IPS DF 6.9 (cell line): ENCODE measurements around the gene LRRC1.

ENCODE experiments used
- DNase-seq: peaks from one replicate; pipeline ENCODE4 v3.0.0-alpha.2; 2013; ENCODE audit warnings: low read depth, low spot score
- H3K27ac ChIP-seq: one replicate; pipeline ENCODE4 v1.5.1; 2013; ENCODE audit warnings: low read length, control low read depth
- H3K27me3 ChIP-seq: 2 replicates; pipeline ENCODE4 v1.6.1; 2013; ENCODE audit warnings: mild to moderate bottlenecking, low read length; ENCODE audit not compliant: control insufficient read depth, insufficient read depth
- H3K36me3 ChIP-seq: 2 replicates; pipeline ENCODE4 v1.6.1; 2013; ENCODE audit warnings: low read length; ENCODE audit not compliant: control insufficient read depth, insufficient read depth
- H3K4me1 ChIP-seq: 2 replicates; pipeline ENCODE4 v1.6.1; 2013; ENCODE audit warnings: low read length; ENCODE audit not compliant: control insufficient read depth, insufficient read depth
- H3K4me3 ChIP-seq: 2 replicates; pipeline ENCODE4 v1.5.1; 2013; ENCODE audit warnings: mild to moderate bottlenecking, low read length
- H3K9me3 ChIP-seq: 2 replicates; pipeline ENCODE4 v1.6.1; 2013; ENCODE audit warnings: low read length, inconsistent platforms; ENCODE audit not compliant: control insufficient read depth, insufficient read depth
- whole genome bisulfite sequencing: extraction: QIAGEN DNeasy Blood & Tissue Kit; methylation state at CpG from one replicate; pipeline ENCODE4 v1.1.7; 2013; ENCODE audit warnings: mixed read lengths, missing lambda C conversion rate; ENCODE audit not compliant: insufficient read length, insufficient coverage; 5-methylcytosine and 5-hydroxymethylcytosine counted together

LRRC1 gene

GRCh38 chr6:53858913-53859312 is 64.1 kb downstream of the LRRC1 start:
- no peak overlapping the region for H3K27ac ChIP-seq
- DNase-seq = no peak
- no peak overlapping the region for H3K4me3 ChIP-seq
- no peaks in the 10 kb centered on the region for H3K36me3 ChIP-seq
- WGBS = no CpG with 5 or more reads among the region's 3 CpGs
- H3K4me1 ChIP-seq = peaks cover 2% of the 10 kb centered on the region
- H3K27me3 ChIP-seq = no peaks in the 10 kb centered on the region
- no peaks in the 10 kb centered on the region; the same call in 1 of the 2 replicates for H3K9me3 ChIP-seq

GRCh38 chr6:53860511-53860910 is 65.7 kb downstream of the LRRC1 start:
- DNase-seq = no peak

DNA sequence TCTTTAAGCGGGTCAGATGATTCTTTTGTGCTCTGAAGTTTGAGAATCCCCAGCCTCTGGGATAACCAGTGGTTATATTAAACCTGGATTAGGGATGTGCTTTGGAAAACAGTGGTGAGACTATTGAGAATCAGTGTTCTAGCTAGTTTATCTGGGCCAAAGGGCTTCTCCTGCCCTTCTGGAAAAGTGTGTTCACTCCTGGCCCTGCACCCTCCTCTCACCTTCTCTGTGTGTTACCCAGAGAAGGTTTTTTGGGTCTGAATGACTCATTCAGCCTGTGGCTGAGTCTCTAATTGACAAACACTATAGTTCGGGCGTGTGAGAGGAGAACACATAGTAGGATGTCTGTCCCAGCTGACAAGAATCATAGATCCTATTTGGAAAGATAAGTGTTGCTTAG is 66.7 kb downstream of the LRRC1 start:
- Histone ChIP-seq H3K27ac (no peak overlapping the region), H3K9me3 (no peaks in the 10 kb centered on the region; the same call in 1 of the 2 replicates), H3K4me3 (no peak overlapping the region), H3K27me3 (no peaks in the 10 kb centered on the region), H3K4me1 (peaks cover 2% of the 10 kb centered on the region), H3K36me3 (no peaks in the 10 kb centered on the region)
- DNase-seq = no peak
- no CpG with 5 or more reads among the region's 3 CpGs for WGBS

More at GRCh38 chr6:53860511-53860910, 65.7 kb downstream of the LRRC1 start:
- Histone ChIP-seq H3K9me3 (no peaks in the 10 kb centered on the region; the same call in 1 of the 2 replicates), H3K4me3 (no peak overlapping the region), H3K27ac (no peak overlapping the region), H3K27me3 (no peaks in the 10 kb centered on the region), H3K36me3 (no peaks in the 10 kb centered on the region), H3K4me1 (peaks cover 2% of the 10 kb centered on the region)
- 100% methylated on average over 1 of the region's 2 CpGs for WGBS

DNA sequence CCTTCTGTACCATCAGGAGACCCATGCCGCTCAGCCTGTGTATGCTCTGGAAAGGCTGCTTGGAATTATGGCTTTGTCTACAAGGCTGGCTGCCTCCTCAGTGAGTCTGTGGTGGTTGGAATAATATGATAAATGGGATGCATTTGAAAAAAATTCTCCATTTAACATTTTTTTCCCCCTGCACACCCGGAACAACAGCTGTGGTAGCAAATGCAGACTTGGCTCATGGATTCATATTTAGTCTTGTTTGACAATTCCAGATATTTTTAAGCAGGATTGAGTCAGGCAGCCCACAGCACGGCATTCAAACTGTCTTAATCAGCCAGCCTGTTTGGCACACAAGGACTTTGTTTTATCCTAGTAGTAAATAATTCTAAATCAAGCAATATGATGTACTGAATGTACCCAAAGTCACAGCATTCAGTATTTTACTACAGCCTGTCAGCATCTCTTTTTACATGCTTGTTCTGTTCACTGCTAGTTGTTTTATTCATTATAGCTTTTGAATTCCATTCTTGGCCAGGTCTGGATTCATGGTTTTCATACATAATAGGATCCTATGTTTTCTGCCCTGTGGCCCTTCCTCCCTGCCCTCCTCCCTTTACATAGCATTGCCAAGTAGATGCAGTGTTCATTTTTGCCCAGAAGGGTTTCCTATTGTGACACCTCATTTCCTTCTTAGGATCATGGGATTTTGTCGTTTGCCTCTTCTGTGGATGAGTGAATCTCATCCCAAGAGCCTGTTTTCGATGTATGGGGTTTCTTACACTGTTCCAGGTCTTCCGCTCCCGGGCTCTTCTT is 68.1 kb downstream of the LRRC1 start:
- Histone ChIP-seq H3K9me3 (no peaks in the 10 kb centered on the region), H3K27ac (no peak overlapping the region), H3K4me1 (no peaks in the 10 kb centered on the region), H3K36me3 (no peaks in the 10 kb centered on the region), H3K4me3 (no peak overlapping the region), H3K27me3 (no peaks in the 10 kb centered on the region)
- no peak for DNase-seq
- no CpG with 5 or more reads among the region's 7 CpGs for WGBS

- H3K27me3 ChIP-seq = no peaks in the 10 kb centered on the region
- H3K27ac ChIP-seq = no peak overlapping the region
- H3K4me1 ChIP-seq = no peaks in the 10 kb centered on the region
- no CpG with 5 or more reads among the region's 5 CpGs for WGBS
- no peaks in the 10 kb centered on the region for H3K36me3 ChIP-seq
- no peak overlapping the region for H3K4me3 ChIP-seq
- no peak for DNase-seq
- H3K9me3 ChIP-seq = no peaks in the 10 kb centered on the region
Observed at GRCh38 chr6:53864781-53865180, 70.0 kb downstream of the LRRC1 start.

DNA sequence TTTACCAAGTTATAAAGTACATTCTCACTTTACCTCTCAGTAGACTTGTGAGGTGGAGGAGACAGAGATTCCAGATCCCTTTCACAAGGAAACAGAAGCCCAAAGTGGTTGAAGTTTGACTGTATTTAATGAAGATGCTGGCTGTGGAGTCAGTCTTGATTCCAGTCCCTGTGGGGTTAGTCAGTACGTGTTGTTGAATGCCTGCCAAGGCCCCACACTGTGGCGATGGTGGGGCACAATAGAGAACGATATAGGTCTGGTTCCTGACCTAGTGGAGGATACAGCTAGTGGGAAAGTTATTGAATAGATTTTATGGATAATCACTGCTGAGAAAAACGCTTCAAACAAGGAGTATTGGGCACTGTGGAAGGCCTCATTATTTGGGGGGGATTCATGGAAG is 71.4 kb downstream of the LRRC1 start:
- no CpG with 5 or more reads among the region's 4 CpGs for WGBS
- H3K4me1 ChIP-seq = no peaks in the 10 kb centered on the region
- H3K4me3 ChIP-seq = no peak overlapping the region
- no peaks in the 10 kb centered on the region for H3K27me3 ChIP-seq
- H3K36me3 ChIP-seq = no peaks in the 10 kb centered on the region
- DNase-seq = no peak
- no peak overlapping the region for H3K27ac ChIP-seq
- no peaks in the 10 kb centered on the region for H3K9me3 ChIP-seq

DNA sequence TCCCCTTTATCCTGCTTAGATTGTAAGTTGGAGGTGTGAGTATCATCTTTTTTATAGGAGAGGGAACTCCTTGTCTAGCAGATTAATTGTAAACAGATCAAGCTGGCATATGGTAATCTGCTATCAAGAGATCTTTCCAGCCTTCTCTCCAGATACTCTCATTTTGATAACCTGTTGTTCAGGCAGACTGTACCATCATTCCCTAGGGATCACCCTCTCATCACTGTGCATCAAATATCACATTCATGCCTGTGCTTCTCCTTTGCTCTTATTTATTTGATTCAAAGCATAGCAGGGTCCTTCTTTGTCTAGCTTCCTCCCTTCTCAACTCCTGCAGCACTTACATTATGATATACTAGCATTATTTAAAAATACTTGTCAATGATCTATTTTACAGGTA is 73.8 kb downstream of the LRRC1 start:
- Histone ChIP-seq H3K36me3 (no peaks in the 10 kb centered on the region), H3K4me3 (no peak overlapping the region), H3K27ac (no peak overlapping the region), H3K9me3 (no peaks in the 10 kb centered on the region), H3K4me1 (no peaks in the 10 kb centered on the region), H3K27me3 (no peaks in the 10 kb centered on the region)
- no peak for DNase-seq

DNA sequence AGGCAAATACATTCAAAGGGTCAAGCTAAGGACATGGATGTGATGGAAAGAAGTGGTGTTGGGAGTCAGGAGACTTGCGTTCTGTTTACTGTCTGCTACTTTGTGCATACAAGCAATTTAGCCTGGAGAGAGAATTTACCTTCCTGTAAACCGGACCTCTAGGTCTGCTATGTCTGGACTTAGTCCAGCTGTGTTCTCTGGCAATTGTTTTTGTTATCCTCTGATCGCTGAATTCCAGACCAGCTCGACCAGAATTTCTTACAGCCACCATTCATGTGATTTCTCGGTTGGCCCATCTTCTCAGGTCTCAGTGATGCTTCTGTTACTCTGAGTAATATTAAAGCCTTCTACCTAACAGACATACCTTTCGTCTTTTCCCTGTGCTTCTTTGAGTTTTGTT is 75.2 kb downstream of the LRRC1 start:
- no peaks in the 10 kb centered on the region for H3K9me3 ChIP-seq
- no peak overlapping the region for H3K27ac ChIP-seq
- H3K27me3 ChIP-seq = no peaks in the 10 kb centered on the region
- no CpG with 5 or more reads among the region's 6 CpGs for WGBS
- DNase-seq = no peak
- no peak overlapping the region for H3K4me3 ChIP-seq
- H3K36me3 ChIP-seq = no peaks in the 10 kb centered on the region
- no peaks in the 10 kb centered on the region for H3K4me1 ChIP-seq

DNA sequence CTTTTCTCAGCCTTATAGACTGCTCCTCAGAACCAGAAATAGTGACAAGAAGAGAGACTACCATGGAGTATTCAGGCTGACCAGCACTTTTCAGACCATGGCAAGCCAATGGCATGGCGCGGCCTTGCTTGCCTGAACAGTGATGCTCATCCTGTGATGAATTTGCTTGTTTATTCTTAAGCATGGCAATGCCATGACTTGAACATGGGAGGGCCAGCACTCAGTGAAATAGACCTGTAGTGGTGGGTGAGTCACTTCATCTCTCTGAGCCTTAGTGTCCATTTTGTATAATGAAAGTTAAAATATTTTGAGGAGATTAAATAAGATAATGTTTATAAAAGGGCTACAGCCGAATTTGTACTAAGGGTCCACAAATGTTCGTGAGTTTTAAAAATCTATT is 79.1 kb downstream of the LRRC1 start:
- Histone ChIP-seq H3K4me1 (no peaks in the 10 kb centered on the region; the same call in 1 of the 2 replicates), H3K9me3 (no peaks in the 10 kb centered on the region), H3K27me3 (no peaks in the 10 kb centered on the region), H3K36me3 (no peaks in the 10 kb centered on the region), H3K4me3 (no peak overlapping the region), H3K27ac (no peak overlapping the region)
- WGBS = 100% methylated on average over 1 of the region's 4 CpGs
- no peak for DNase-seq

- H3K4me3 ChIP-seq = no peak overlapping the region
- no peaks in the 10 kb centered on the region for H3K9me3 ChIP-seq
- WGBS = no CpG with 5 or more reads among the region's 2 CpGs
- no peak overlapping the region for H3K27ac ChIP-seq
- H3K36me3 ChIP-seq = no peaks in the 10 kb centered on the region
- no peaks in the 10 kb centered on the region; the same call in 1 of the 2 replicates for H3K4me1 ChIP-seq
- no peak for DNase-seq
- no peaks in the 10 kb centered on the region for H3K27me3 ChIP-seq
Observed at GRCh38 chr6:53874964-53875363, 80.2 kb downstream of the LRRC1 start.

- Histone ChIP-seq H3K9me3 (no peaks in the 10 kb centered on the region), H3K36me3 (no peaks in the 10 kb centered on the region), H3K27ac (no peak overlapping the region), H3K27me3 (no peaks in the 10 kb centered on the region), H3K4me3 (no peak overlapping the region), H3K4me1 (no peaks in the 10 kb centered on the region; the same call in 1 of the 2 replicates)
- no peak for DNase-seq
- no CpG with 5 or more reads among the region's 2 CpGs for WGBS
Observed at GRCh38 chr6:53877151-53877550, 82.3 kb downstream of the LRRC1 start.
